Measurements from ENCODE around the gene TPP2. TPM values are rescaled to one million over a fixed set of nuclear protein-coding genes. Genes with fewer than 3 reads are reported as not detected.

Gene TPP2
- total RNA-seq, 4 donors from 2014 or later = 24.5 to 32.2 (median 26.8) TPM

DNA sequence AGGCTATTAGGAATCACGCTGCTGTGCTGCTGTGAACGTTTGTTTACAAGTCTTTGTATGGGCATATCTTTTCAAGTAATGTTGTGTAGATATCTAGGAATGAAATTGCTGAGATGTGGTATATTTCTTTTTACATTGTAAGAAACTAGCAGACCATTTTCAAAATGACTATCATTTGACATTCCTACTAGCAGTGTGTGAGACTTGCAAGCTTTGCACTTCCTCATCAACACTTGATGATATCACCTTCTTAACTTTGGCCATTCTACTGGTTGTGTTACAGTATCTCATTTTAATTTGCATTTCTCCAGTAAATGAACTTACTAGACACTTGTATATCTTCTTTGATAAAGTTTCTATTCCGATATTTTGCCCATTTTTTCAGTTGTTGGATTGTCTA, 85.9 kb downstream of the TPP2 start:
- TF ChIP-seq, protein P1, sequence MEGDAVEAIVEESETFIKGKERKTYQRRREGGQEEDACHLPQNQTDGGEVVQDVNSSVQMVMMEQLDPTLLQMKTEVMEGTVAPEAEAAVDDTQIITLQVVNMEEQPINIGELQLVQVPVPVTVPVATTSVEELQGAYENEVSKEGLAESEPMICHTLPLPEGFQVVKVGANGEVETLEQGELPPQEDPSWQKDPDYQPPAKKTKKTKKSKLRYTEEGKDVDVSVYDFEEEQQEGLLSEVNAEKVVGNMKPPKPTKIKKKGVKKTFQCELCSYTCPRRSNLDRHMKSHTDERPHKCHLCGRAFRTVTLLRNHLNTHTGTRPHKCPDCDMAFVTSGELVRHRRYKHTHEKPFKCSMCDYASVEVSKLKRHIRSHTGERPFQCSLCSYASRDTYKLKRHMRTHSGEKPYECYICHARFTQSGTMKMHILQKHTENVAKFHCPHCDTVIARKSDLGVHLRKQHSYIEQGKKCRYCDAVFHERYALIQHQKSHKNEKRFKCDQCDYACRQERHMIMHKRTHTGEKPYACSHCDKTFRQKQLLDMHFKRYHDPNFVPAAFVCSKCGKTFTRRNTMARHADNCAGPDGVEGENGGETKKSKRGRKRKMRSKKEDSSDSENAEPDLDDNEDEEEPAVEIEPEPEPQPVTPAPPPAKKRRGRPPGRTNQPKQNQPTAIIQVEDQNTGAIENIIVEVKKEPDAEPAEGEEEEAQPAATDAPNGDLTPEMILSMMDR (IDR thresholded peaks at IDR 0.05) = no peak
- TF ChIP-seq POLR2A (IDR thresholded peaks at IDR 0.05) = no peak
- 82 to 83% methylated on average over 3 of the region's 3 CpGs for WGBS, 2 donors
- DNase-seq (ENCODE audit: low spot score in 2 of 2) = no peak
- intact Hi-C loops (cut with DNase I; ENCODE audit: low total_unique reads) = no loop called here
- no peak overlapping the region for H3K4me3 ChIP-seq (ENCODE audit: low read depth, poor library complexity, severe bottlenecking)

DNA sequence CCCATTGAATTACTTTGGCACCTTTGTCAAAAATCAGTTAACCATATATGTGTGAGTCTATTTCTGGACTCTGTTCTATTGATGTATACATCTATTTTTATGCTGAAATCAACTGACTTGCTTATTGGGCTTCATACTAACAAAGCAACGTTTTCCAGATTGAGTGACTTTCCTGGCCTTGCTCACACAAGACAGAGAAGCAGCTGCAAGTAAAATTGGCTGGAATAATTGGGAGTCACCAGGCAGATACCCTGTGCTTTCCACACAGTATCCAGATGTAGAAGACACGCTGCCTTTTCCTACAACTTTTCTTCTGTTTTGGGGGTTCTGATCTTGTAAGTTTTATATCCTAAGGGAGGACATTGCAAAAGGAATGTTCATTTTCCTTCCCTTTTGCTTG, 86.9 kb downstream of the TPP2 start:
- no peak overlapping the region for H3K4me3 ChIP-seq (ENCODE audit: low read depth, poor library complexity, severe bottlenecking)
- intact Hi-C loops (cut with DNase I; ENCODE audit: low total_unique reads) = no loop called here
- 45 to 56% methylated on average over 2 of the region's 2 CpGs for WGBS, 2 donors
- DNase-seq (ENCODE audit: low spot score in 2 of 2) = no peak
- no peak for TF ChIP-seq POLR2A (IDR thresholded peaks at IDR 0.05)
- TF ChIP-seq, protein P1 (IDR thresholded peaks at IDR 0.05) = no peak

DNA sequence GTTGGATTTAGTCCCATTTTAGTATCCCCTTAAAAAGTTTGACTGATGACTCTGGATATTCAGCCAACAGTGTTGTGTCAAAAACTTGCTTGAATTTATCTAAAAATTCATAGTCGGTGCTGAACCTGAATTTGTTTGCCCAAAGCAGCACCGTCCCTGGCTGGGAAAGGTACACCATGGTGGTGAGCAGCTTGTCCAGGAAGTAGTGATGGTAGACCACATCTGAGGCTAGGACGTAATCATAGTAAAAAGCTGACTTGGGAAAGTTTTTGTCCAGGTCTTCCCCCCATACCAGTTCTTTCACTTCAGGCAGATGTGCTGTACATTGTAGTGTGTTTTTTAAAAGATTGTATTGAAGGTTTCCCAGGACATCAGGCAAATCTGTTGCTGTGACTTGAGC, 89.2 kb downstream of the TPP2 start:
- DNase-seq (ENCODE audit: low spot score in 2 of 2) = no peak
- intact Hi-C loops (cut with DNase I; ENCODE audit: low total_unique reads) = no loop called here
- H3K4me3 ChIP-seq (ENCODE audit: low read depth, poor library complexity, severe bottlenecking) = no peak overlapping the region
- 60 to 71% methylated on average over 3 of the region's 3 CpGs for WGBS, 2 donors
- no peak for TF ChIP-seq POLR2A (IDR thresholded peaks at IDR 0.05)
- TF ChIP-seq, protein P1 (IDR thresholded peaks at IDR 0.05) = no peak

DNA sequence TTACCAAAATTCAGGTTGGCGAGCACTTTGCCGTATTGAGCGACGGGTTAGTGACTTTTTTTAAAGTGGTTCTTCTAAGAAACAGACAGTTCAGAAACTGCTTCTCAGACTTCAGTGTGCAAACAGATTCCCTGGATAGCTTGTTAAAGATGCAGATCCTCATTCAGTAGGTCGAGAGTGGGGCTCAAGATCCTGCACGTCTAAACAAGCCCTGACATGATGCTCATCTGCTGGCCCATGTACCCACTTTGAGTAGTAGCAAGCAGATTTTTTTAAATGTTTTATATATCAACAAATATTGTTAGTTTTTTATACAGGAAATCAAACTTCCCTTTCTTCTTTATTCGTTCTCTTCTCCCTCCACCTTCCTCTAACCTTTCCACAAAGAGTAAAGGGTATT, 90.7 kb downstream of the TPP2 start:
- no peak for TF ChIP-seq POLR2A (IDR thresholded peaks at IDR 0.05)
- intact Hi-C loops (cut with DNase I; ENCODE audit: low total_unique reads) = no loop called here
- DNase-seq (ENCODE audit: low spot score in 2 of 2) = no peak
- 53 to 61% methylated on average over 7 of the region's 7 CpGs for WGBS, 2 donors
- no peak overlapping the region for H3K4me3 ChIP-seq (ENCODE audit: low read depth, poor library complexity, severe bottlenecking)

DNA sequence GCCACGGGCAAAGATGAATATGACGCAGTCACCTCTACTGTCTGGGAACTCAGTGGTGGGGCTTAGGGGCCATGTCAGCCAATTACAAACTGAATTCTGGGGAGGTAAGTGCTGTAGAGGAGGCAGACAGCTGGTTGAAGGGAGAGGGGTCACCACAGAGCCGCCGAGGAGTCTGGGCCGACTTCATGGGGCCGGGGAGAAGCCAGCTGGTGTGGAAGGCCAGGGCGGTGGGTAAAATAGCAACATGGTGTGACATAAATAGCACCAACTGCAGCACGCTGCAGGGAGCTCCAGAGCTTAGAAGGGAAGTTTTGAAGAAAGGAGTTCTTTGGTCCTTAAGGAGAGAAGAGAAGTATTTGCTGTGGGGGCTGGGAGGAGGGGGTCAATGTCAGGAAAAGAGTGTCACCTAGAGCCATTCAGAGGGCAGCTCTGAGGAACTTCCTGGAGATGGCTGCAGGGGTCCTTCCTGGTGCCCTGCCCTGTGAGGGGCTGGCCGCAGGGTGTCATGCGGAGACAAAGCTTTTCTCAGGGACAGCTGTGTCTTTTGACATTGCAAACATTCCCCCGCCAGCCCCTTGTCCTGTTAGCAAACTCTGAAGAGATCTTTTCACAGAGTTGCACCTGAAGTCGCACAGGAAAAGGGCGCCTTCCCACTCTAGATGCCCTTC, 91.7 kb downstream of the TPP2 start:
- H3K4me3 ChIP-seq (ENCODE audit: low read depth, poor library complexity, severe bottlenecking) = no peak overlapping the region
- WGBS, 2 donors = 68 to 78% methylated on average over 12 to 13 of the region's 13 CpGs
- no peak for DNase-seq (ENCODE audit: low spot score in 2 of 2)
- no peak for TF ChIP-seq POLR2A (IDR thresholded peaks at IDR 0.05)
- TF ChIP-seq, protein P1 (IDR thresholded peaks at IDR 0.05) = no peak
- intact Hi-C loops (cut with DNase I; ENCODE audit: low total_unique reads) = no loop called here

DNA sequence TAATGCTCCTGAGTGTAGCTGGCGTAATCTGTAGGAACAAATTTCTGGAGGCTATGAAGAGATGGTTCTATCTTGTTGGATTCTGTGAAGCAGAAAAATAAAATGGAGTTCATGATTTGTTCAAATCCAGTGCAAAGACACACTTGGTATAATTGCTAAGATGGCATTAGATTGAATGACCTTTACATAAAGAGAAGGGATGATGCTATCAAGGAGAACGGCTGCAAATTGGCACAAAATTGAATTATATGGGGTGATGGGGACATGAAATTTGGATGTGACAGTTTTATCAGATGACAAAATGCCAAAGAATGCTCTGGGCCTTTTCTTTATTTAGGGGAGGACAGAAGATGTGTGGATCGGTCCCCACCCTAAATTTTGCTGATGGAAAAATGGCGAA, 94.1 kb downstream of the TPP2 start:
- intact Hi-C loops (cut with DNase I; ENCODE audit: low total_unique reads) = no loop called here
- no peak overlapping the region for H3K4me3 ChIP-seq (ENCODE audit: low read depth, poor library complexity, severe bottlenecking)
- TF ChIP-seq POLR2A (IDR thresholded peaks at IDR 0.05) = no peak
- TF ChIP-seq, protein P1 (IDR thresholded peaks at IDR 0.05) = no peak
- no peak for DNase-seq (ENCODE audit: low spot score in 2 of 2)
- WGBS, 2 donors = 94% methylated on average over 4 of the region's 4 CpGs
